ENCODE results near the gene DGKD.

The DGKD gene

GRCh38 chr2:233428438-233428837, 74.1 kb downstream of the DGKD start:
- no peak for DNase-seq (ENCODE audit: low spot score)

DNA sequence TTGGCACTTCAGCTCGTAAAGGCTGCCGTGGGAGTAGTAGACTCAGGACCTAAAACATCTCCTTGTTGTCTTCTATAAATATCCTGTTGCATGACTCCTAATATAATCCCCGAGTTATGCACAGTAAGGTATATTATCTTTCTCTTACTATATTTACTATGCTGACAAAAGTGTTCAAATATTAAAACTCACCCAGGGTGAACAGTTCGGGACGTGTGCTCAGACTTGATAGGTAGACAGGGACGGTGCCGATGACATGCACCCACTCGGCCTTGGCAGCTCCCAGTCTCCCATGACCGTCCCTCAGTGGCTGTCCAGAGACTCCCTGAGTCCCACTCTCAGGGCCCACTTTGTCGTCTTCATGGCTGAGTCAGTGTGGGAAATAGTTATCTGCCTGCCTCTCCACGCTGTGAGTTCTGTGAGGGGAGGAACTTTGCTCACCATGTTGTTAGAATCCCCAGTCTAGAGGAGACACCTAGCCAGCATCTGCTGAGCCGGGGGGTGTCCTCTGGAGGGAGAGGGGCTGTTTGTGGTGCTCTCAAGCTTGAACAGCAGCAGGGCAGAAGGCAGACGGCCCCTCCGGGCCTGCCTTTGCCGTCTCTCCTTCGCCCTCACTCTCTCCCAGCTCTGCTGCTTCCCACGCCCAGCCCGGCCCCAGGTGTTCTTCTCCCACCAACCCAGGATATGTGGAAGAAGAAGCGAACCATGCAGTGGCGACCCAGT, 75.0 kb downstream of the DGKD start:
- DNase-seq (ENCODE audit: low spot score) = no peak

DNA sequence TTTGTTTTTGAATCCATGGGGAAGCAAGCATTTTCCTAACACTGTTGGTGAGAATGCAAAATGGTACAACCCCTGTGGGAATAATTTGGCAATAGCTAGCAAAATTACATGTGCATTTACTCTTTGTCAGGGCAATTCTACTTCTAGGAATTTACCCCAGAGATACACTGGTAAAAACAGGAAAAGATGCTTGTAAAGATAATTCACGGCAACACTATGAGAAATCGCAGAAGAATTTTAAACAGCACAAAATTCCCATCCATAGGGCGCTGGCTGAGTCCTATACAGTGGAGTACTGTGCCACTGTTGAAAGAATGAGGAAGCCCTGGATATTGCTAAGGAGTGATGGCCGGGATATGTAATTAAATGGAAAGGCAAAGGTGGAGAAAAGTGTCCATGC, 75.8 kb downstream of the DGKD start:
- no peak for DNase-seq (ENCODE audit: low spot score)

DNA sequence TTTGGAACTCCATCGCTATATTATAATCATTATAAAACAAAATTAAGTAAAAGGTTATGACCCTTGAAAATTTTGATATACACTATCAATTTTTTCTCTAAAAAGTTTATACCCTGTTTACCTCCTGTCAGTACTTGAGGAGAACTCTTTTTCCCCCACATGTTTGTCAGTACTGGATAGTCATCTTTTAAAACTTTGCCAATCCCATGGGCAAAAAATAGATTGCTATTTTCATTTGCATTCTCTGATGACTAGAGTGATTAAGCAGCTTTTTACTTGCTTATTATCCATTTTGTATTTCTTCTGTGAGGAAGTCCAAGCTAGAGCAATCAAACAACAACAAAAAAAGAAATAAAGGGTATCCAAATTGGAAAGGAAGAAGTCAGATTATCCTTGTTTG, 76.4 kb downstream of the DGKD start:
- no peak for DNase-seq (ENCODE audit: low spot score)

DNA sequence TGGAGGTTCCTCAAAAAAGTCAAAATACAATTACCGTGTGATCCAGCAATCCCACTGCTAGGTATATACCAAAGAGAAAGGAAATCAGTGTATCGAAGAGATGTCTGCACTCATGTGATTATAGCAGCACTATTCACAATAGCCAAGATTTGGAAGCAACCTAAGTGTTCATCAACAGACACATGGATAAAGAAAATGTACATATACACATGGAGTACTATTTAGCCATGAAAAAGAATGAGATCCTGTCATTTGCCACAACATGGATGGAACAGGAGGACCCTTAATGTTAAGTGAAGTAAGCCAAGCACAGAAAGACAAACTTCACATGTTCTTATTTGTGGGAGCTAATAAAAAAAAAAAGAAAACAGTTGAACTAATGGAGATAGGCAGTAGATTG, 78.7 kb downstream of the DGKD start:
- no peak for DNase-seq (ENCODE audit: low spot score)

- no peak for DNase-seq (ENCODE audit: low spot score)
Observed at GRCh38 chr2:233433794-233434193, 79.5 kb downstream of the DGKD start.

DNA sequence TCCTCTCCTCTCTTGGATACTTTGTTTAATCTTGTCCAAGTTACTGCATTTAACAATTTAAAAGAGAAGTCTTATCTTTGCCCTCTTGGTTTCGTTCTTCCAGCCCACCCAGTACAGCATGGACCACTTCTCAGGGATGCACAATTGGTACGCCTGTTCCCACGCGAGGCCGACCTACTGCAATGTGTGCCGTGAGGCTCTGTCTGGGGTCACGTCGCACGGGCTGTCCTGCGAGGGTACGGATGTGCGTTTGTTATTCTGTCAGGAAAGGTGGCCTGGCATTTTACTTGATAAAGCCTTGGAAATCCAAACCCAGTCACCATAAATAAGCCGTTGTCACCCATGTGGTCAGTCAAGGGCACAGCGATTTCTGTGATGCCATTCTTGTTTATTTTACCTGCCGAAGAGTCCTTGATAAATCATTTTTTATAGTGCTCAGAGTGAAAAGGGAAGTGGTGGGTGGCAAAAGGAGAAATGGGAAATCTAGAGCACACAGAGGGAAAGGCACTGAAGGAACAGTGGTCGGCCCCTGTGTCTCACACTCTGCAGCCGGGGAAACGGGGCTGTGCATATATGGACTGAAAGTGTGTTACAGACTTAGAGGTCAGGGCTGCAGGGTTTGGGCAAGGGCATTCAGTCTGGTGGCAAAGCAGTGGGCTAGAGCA, 80.5 kb downstream of the DGKD start:
- no peak for DNase-seq (ENCODE audit: low spot score)

DNA sequence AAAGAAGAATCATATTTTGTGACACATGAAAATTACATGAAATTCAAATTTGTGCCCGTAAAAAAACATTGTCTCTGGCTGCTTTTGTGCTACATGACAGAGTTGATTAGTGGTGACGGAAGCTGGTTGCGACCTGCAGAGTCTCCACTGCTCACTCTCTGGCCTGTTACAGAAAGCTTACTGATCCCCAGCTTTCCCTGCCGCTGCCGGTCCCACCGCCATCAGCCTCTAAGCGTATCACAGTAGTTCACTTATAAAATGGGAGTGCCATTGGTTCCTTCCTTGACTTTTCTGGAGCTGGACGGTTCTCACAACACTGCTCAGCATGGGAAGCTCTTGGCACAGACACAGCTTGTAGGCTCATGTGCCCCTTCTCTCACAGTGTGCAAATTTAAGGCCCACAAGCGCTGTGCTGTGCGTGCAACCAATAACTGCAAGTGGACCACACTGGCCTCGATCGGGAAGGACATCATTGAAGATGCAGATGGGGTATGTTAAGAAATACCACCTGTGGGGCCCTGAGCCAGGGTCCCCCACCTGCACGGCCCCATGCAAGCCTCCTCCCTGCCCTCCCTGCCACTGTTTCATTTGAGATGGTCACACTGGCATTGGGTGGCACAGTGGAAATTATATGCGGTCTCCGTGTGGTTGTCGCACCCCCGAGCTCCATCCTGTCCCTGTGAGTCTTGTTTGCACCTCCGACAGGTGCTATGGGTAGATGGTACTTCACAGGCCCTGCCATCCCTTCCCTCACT, 81.3 kb downstream of the DGKD start:
- DNase-seq (ENCODE audit: low spot score) = no peak

DNA sequence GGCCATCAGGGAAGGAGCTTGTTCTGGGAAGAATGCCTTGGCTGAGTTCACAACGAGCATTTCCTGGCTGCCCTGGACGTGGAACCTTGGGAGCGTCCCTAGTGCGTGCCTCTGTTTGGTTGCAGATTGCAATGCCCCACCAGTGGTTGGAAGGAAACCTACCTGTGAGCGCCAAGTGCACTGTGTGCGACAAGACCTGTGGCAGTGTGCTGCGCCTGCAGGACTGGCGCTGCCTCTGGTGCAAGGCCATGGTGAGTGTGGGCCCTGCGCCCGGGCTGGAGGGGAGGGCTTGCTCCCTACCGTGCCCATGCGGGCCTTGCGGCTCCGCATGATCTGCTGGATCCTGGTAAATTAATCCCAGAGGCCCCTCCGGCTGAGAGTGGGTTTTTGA, 81.9 kb downstream of the DGKD start:
- DNase-seq (ENCODE audit: low spot score) = no peak

DNA sequence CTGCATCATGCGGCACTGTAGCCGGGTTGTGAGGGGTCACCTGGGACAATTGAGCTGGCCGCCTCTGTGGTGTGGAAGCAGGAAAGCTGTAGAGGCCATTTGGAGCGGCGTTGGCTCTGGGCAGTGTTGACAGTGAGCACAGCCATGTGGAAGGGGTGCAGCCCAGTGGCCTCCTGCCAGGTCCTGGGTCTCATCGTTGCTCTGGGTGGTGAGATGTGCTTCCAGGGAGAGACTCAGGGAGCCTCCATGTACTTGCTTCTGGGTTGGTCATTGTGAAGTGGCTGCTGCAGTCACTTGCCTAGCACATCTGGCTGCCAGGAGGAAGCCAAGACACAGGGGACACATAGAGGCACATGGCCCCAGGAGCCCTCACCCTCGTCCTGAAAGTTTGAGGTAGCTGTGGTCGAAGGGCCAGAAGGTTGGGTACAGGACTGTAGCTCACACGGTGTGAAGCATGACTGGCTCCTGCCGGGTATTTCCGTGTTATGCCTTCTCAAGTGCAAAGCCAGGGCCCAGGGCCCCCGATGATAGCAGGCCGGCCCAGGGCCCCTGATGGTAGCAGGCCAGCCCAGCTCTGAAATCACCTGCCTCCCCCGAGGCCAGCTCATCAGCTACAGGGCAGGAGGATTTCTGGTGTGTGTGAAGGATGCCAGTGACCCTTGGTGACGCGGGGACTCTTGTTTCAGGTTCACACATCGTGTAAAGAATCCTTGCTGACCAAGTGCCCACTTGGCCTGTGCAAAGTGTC, 82.6 kb downstream of the DGKD start:
- DNase-seq (ENCODE audit: low spot score) = no peak

DNA sequence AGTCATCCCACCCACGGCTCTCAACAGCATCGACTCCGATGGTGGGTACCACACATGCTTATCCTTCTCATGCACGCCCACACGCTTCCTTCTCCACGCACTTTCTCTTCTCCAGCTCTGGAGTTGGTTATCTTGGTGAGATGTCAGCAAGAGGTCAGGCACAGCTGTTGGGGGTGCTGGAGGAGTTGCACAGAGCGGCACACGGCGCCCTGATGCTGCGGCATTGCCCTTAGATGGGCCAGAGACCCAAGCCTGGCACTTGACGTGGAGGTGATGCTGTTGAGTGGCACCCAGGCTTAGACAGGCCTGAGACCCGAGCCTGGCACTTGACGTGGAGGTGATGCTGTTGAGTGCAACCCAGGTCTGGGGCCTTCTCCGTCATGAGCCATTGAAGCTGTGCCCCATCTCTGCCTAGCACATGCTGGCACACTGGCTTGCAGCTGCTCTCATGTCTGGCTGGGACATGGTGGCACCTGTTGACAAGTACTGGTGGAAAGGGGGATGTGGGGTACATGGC, 83.2 kb downstream of the DGKD start:
- DNase-seq (ENCODE audit: low spot score) = no peak

GRCh38 chr2:233438573-233439147, 84.4 kb downstream of the DGKD start:
- no peak for DNase-seq (ENCODE audit: low spot score)

- no peak for DNase-seq (ENCODE audit: low spot score)
Observed at GRCh38 chr2:233439191-233439590, 84.9 kb downstream of the DGKD start.

GRCh38 chr2:233440314-233440713, 86.0 kb downstream of the DGKD start:
- DNase-seq (ENCODE audit: low spot score) = no peak

DNA sequence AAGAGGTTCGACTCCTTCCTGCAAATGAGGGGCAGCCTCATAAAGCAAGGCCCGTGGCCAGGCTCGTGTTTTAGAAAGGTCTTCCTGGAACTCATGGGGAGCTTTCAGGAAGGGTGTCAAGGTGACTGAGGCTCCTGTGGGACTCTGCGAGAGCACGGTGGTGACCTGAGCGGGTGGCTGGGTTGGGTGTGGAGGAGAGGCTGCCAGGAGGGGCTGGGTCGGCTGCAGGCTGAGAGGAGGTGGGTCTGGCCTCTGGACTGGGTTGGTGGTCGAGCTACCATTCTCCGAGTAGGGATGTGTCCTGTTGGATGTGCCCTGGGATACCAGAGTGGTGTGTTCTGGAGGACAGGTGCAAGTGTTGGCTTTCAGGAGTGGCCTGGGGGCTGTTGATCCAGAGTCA, 86.4 kb downstream of the DGKD start:
- DNase-seq (ENCODE audit: low spot score) = no peak

DNA sequence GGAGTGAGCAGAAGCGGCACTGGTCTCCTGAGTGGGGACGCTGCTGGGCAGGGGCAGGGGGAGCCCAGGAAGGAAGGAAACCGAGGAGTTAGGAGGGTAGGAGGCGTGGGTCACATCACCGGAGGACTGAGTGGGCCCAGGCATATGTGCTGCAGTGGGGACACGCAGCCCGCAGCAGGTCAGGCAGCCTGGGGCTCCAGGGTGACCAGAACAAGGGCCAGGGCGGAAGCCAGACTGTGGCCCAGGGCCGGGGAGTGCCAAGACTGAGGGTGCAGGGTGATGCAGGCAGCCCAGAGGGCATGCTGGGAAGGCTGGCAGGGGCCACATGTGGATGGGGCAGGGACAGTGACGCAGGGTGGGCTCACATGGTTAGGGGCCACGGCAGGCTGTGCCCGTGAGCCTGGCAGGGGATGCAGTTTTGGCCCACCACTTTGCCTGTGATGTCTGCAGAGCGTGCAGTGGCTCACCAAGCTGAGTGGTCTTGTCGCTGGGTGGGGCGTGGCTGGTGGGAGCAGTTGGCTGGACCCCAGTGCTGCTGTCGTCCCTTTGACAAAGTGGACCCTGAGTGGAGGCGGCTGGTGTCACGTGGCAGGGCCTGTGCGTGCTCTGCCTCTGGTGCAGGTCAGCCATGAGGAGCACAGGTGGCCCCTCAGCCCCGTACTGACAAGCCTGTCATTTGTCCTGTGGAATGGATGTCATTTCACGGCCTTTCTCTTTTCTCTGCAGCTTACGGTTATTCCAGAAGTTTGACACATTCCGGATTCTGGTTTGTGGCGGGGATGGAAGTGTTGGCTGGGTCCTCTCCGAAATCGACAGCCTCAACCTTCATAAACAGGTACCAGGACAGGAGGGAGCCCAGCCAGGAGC, 87.1 kb downstream of the DGKD start:
- no peak for DNase-seq (ENCODE audit: low spot score)

DNA sequence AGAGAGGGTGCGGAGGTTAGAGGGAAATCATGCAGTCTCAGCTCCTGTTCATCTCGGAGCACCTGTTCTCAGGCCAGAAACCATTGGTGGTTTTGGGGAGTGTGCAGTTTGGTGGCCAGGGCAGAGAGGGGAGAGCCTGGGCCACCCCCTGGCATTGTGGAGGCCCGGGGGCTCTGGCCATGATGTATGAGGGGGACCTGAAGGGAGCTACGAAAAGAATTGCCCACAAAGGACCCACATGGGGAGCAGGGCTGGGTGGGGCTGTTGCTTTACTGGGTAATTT, 87.7 kb downstream of the DGKD start:
- no peak for DNase-seq (ENCODE audit: low spot score)

DNA sequence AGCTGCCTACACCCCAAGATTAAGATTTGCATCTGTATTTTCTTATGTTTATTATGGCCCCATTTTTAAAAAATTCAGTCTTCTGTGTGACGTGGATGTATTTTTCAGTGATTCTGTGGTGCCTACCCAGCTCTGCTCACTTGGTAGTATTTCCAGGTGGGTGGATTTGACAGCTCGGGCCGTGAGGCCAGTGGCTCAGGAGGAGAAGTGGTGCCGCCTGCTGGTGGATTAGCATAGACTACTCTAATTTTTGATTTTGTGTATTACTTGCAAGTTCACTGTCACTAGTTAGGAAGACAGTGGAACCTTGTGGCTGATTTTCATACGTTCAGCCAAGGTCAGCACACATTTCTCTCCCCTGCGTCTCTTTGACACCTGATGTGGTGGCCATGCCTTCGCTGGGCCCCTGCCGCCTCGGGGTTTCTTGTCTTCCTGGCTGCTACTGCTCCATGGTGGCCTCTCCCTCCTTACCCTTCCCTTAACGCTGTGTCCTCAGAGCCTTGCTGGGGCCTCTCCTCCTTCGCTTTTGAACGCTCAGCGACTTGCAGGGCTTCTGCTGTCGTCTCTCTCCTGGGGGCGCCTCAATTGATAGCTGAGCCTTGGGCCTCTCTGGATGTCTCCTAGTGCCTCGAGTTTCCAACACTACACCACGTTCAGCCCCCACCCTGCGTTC, 89.4 kb downstream of the DGKD start:
- peak; percentile 91 for DNase-seq (ENCODE audit: low spot score)

DNA sequence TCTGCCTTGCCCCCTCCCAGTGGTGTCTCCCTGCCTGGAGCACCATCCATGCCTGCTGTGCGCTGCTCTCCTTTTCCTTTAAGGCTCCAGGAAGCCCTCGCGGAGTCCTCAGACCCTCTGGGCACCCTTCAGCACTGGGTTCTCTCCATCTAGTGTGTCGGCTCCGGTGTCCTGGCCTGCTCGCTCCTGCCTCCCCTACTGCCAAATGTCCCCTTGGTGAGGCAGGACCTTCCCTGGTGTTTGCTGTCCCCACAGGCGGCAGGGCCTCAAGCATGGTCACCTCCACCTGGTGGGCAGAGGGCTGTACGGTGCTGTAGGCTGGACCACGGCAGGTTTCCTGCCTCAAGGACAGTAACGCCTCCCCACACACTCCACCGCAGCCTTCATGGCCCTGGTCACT, 90.2 kb downstream of the DGKD start:
- DNase-seq (ENCODE audit: low spot score) = no peak

DNA sequence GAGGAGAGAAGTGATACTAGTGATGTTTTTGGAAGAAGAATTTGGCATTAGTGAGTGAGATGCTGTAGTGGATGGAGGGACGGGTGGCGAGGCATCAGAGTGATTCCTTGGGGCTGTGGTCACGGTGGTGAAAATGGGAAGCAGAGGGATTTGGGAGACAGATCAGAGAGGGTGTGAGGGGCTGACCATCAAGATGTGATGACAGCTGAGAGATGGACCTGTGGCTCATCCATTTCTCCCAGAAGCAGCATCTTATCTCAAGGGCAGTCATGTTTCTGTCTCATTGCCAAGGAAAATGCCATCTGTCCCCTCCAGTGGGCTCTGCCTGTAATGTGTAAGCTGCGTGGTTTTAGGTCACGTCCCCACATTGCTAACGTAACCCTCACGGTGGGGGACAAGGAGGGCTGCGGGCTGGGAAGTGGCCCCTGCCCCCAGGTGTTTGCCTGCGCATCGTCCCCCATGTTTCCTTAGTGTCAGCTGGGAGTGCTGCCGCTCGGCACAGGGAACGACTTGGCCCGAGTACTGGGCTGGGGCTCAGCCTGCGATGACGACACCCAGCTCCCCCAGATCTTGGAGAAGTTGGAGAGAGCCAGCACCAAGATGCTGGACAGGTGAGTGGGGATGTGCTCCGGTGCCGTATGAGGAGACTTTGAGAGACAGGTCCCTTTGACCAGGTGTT, 91.0 kb downstream of the DGKD start:
- DNase-seq (ENCODE audit: low spot score) = no peak

Measured in germinal center (tissue), 1 donor.